Thyroid gland (tissue), 4 donors: ENCODE data around the gene ZNF536. TPM values are rescaled to one million over a fixed set of nuclear protein-coding genes. Genes with fewer than 3 reads are reported as not detected.

Source experiments
- DNase-seq, 2 donors: peaks; one replicate each; pipeline ENCODE4 v3.0.0-alpha.2; 2019
- H3K27ac ChIP-seq, 3 donors: fragments of 200-600 bp; sonication (generic); 1 replicate in 2 of 3; 2 replicates in 1 of 3; pipeline ENCODE4 v1.5.1; 2016 to 2019; ENCODE audit warnings: mild to moderate bottlenecking in 1 of 3, moderate library complexity in 1 of 3
- H3K27me3 ChIP-seq: fragments of 200-600 bp; sonication (generic); one replicate; pipeline ENCODE4 v1.5.1; 2019
- H3K36me3 ChIP-seq, 2 donors: fragments of 200-600 bp; sonication (generic); one replicate each; pipeline ENCODE4 v1.5.1; 2016 to 2019
- H3K4me1 ChIP-seq, 2 donors: fragments of 200-600 bp; sonication (generic); one replicate each; pipeline ENCODE4 v1.5.1; 2017 to 2019
- H3K4me3 ChIP-seq, 3 donors: fragments of 200-600 bp; sonication (generic); replicated peaks in 1 of 3; 1 replicate in 2 of 3; 2 replicates in 1 of 3; pipeline ENCODE4 v1.5.1; 2016; ENCODE audit warnings: mild to moderate bottlenecking in 1 of 3
- H3K9me3 ChIP-seq: fragments of 200-600 bp; sonication (generic); one replicate; pipeline ENCODE4 v1.5.1; 2017
- CTCF ChIP-seq, 6 experiments: fragments of 200-600 bp in 3 of 6; fragments of 450-650 bp in 3 of 6; sonication (generic) in 3 of 6; IDR thresholded peaks; one replicate each; pipeline ENCODE4 v1.5.1; 2016 to 2019; ENCODE audit warnings: antibody characterized with exemption in 6 of 6, mild to moderate bottlenecking in 2 of 6, inconsistent platforms in 1 of 6, moderate library complexity in 1 of 6
- POLR2A ChIP-seq, 2 donors: fragments of 450-650 bp; IDR thresholded peaks; one replicate each; pipeline ENCODE4 v1.6.1; 2017; ENCODE audit warnings: antibody characterized with exemption in 2 of 2, mild to moderate bottlenecking in 2 of 2, moderate library complexity in 1 of 2
- WGBS, 2 donors: methylation state at CpG; one replicate each; pipeline ENCODE4 v1.1.5; 2017; 5-methylcytosine and 5-hydroxymethylcytosine counted together
- intact Hi-C: fragments of 100-400 bp; cut with DNase I; formaldehyde crosslinking; loops from one replicate; pipeline ENCODE4 v1.15.1; 2023
- total RNA-seq, 4 donors: library from RNA; depleted of rRNA; stranded (reverse); fragments of >200 nt; gene quantifications; one replicate each; pipeline ENCODE4 v1.2.3, GENCODE V29; 2016

ZNF536 gene
- total RNA-seq, 4 donors from 2014 or later: 1.1 to 10.8 (median 5.3) TPM

GRCh38 chr19:30325676-30326392 is 46.4 kb upstream of the ZNF536 start:
- Histone ChIP-seq H3K9me3 (no peaks in the 10 kb centered on the region), H3K27me3 (no peaks in the 10 kb centered on the region), H3K36me3 (no peaks in the 10 kb centered on the region), H3K27ac (no peak overlapping the region), H3K4me1 (peaks cover 4 to 13% of the 10 kb centered on the region in 2 donors), H3K4me3 (no peak overlapping the region)
- WGBS, 2 donors: 39 to 48% methylated on average over 12 of the region's 12 CpGs
- intact Hi-C loops: no loop called here
- TF ChIP-seq CTCF (IDR thresholded peaks at IDR 0.05) (no peak), POLR2A (IDR thresholded peaks at IDR 0.05) (no peak)
- DNase-seq: peak; percentile 49 to 82

GRCh38 chr19:30326393-30326710 is 45.8 kb upstream of the ZNF536 start:
- Histone ChIP-seq H3K9me3 (no peaks in the 10 kb centered on the region), H3K4me3 (no peak overlapping the region), H3K27ac (no peak overlapping the region), H3K4me1 (peaks cover 4 to 13% of the 10 kb centered on the region in 2 donors), H3K36me3 (no peaks in the 10 kb centered on the region), H3K27me3 (no peaks in the 10 kb centered on the region)
- TF ChIP-seq CTCF (IDR thresholded peaks at IDR 0.05): no peak
- no peak for TF ChIP-seq POLR2A (IDR thresholded peaks at IDR 0.05)
- intact Hi-C loops: no loop called here
- no peak for DNase-seq
- 55 to 69% methylated on average over 11 of the region's 11 CpGs for WGBS, 2 donors

GRCh38 chr19:30327331-30327730 is 44.9 kb upstream of the ZNF536 start:
- TF ChIP-seq POLR2A (IDR thresholded peaks at IDR 0.05) (no peak), CTCF (IDR thresholded peaks at IDR 0.05) (no peak)
- Histone ChIP-seq H3K27ac (no peak overlapping the region), H3K4me1 (peaks cover 4 to 13% of the 10 kb centered on the region in 2 donors), H3K9me3 (no peaks in the 10 kb centered on the region), H3K36me3 (no peaks in the 10 kb centered on the region), H3K27me3 (no peaks in the 10 kb centered on the region), H3K4me3 (no peak overlapping the region)
- 88 to 100% methylated on average over 3 of the region's 3 CpGs for WGBS, 2 donors
- DNase-seq: no peak
- intact Hi-C loops: no loop called here

GRCh38 chr19:30328096-30328495 is 44.1 kb upstream of the ZNF536 start:
- no peak for DNase-seq
- intact Hi-C loops: no loop called here
- peaks cover 4 to 13% of the 10 kb centered on the region in 2 donors for H3K4me1 ChIP-seq
- TF ChIP-seq POLR2A (IDR thresholded peaks at IDR 0.05) (no peak), CTCF (IDR thresholded peaks at IDR 0.05) (no peak)
- H3K4me3 ChIP-seq: no peak overlapping the region
- H3K27me3 ChIP-seq: no peaks in the 10 kb centered on the region
- 95 to 96% methylated on average over 3 of the region's 3 CpGs for WGBS, 2 donors
- no peaks in the 10 kb centered on the region for H3K9me3 ChIP-seq
- no peaks in the 10 kb centered on the region for H3K36me3 ChIP-seq
- H3K27ac ChIP-seq: no peak overlapping the region

- WGBS, 2 donors: 78 to 83% methylated on average over 4 of the region's 4 CpGs
- H3K27ac ChIP-seq: no peak overlapping the region
These were observed 41.9 kb upstream of the ZNF536 start for GRCh38 chr19:30330266-30330665.

More at GRCh38 chr19:30330266-30330665, 41.9 kb upstream of the ZNF536 start:
- no peaks in the 10 kb centered on the region for H3K9me3 ChIP-seq
- H3K27me3 ChIP-seq: no peaks in the 10 kb centered on the region
- H3K4me3 ChIP-seq: no peak overlapping the region
- TF ChIP-seq POLR2A (IDR thresholded peaks at IDR 0.05): no peak
- no peak for TF ChIP-seq CTCF (IDR thresholded peaks at IDR 0.05)
- DNase-seq: no peak
- intact Hi-C loops: no loop called here
- H3K36me3 ChIP-seq: no peaks in the 10 kb centered on the region
- H3K4me1 ChIP-seq: peaks cover 4 to 11% of the 10 kb centered on the region in 2 donors
